K562 (cell line): Measurements from ENCODE around the gene TLNRD1. TPM values are rescaled to one million over a fixed set of nuclear protein-coding genes. Genes with fewer than 3 reads are reported as not detected.

ENCODE experiments used
- ATAC-seq: fragments of 200-7000 bp; cut with Tn5 transposase; 3 replicates; pipeline ENCODE4 v1.9.1; 2020; ENCODE audit warnings: moderate library complexity
- BruUV-seq: library from RNA; stranded (reverse); fragments of 400-500 nt; replicated peaks from 2 replicates; lab custom pipeline; 2021; lab: Mats Ljungman, UMichigan
- CTCF ChIA-PET: fragments of 300-600 bp; formaldehyde crosslinking; extraction: SDS; loops from one replicate; lab custom pipeline; 2021; ENCODE audit warnings: low intra/inter-chr PET ratio; lab: Yijun Ruan, JAX
- POLR2A ChIA-PET: fragments of 300-600, 350-650 bp; sonication (Branson Sonifier 250); formaldehyde crosslinking; extraction: SDS; loops from one replicate; lab custom pipeline; 2021; ENCODE audit warnings: antibody characterized with exemption, inconsistent platforms; lab: Yijun Ruan, JAX
- DNase-seq, 4 experiments: peaks; one replicate each; pipeline versions ENCODE4 v3.0.0 to v3.0.0-alpha.2; 2011 to 2018; ENCODE audit warnings: low spot score in 3 of 4, mixed read lengths in 3 of 4; ENCODE audit errors: extremely low read depth in 1 of 4
- FAIRE-seq: peaks from 2 replicates; lab custom pipeline; 2011; peaks lifted over from hg19 to GRCh38; lab: Jason Lieb, UNC
- H2AFZ ChIP-seq: 2 replicates; pipeline ENCODE4 v1.6.0; 2011; ENCODE audit warnings: low read depth, low read length, control low read depth, inconsistent platforms
- H3K27ac ChIP-seq: fragments of 200-600 bp; 3 replicates; pipeline ENCODE4 v1.8.0; 2011; ENCODE audit warnings: low read depth, mild to moderate bottlenecking, control low read depth, inconsistent platforms, low read length, moderate library complexity, mixed read lengths; ENCODE audit errors: extremely low read depth
- H3K27me3 ChIP-seq, 2 experiments: fragments of 300-600 bp in 1 of 2; 2 replicates in 1 of 2; 3 replicates in 1 of 2; pipeline versions ENCODE4 v1.6.0 to v1.8.0; 2011; ENCODE audit warnings: inconsistent platforms in 2 of 2, low read length in 2 of 2, mild to moderate bottlenecking in 1 of 2, mixed read lengths in 1 of 2, moderate library complexity in 1 of 2; ENCODE audit not compliant: control insufficient read depth in 2 of 2, insufficient read depth in 2 of 2
- H3K36me3 ChIP-seq: fragments of 300-600 bp; 3 replicates; pipeline ENCODE4 v1.8.0; 2011; ENCODE audit warnings: mild to moderate bottlenecking, low read length, inconsistent platforms; ENCODE audit not compliant: control insufficient read depth, insufficient read depth
- H3K4me1 ChIP-seq, 2 experiments: fragments of 200-600 bp in 1 of 2; replicated peaks in 1 of 2; 2 replicates in 1 of 2; 3 replicates in 1 of 2; pipeline versions ENCODE4 v1.5.1 to v1.8.0; 2011; ENCODE audit warnings: inconsistent platforms in 2 of 2, low read length in 2 of 2, mild to moderate bottlenecking in 1 of 2, mixed read lengths in 1 of 2, moderate library complexity in 1 of 2; ENCODE audit not compliant: control insufficient read depth in 2 of 2, insufficient read depth in 2 of 2
- H3K4me2 ChIP-seq: 2 replicates; pipeline ENCODE4 v1.6.1; 2011; ENCODE audit warnings: low read length, control low read depth, inconsistent platforms, mixed read lengths; ENCODE audit not compliant: insufficient read depth
- H3K4me3 ChIP-seq: fragments of 200-600 bp; sonication (generic), shearing (Covaris generic); 2 replicates; pipeline ENCODE4 v1.5.1; 2016; ENCODE audit warnings: control low read depth, inconsistent platforms
- H3K79me2 ChIP-seq: fragments of 200-600 bp; 3 replicates; pipeline ENCODE4 v1.8.0; 2011; ENCODE audit warnings: low read length, inconsistent platforms; ENCODE audit not compliant: control insufficient read depth, insufficient read depth
- H3K9ac ChIP-seq, 2 experiments: 2 replicates each; pipeline versions ENCODE4 v1.6.0 to v1.6.1; 2011; ENCODE audit warnings: low read depth in 2 of 2, low read length in 2 of 2, control low read depth in 1 of 2, inconsistent platforms in 1 of 2, mild to moderate bottlenecking in 1 of 2, mixed read lengths in 1 of 2; ENCODE audit not compliant: insufficient read depth in 1 of 2
- H3K9me1 ChIP-seq: one replicate; pipeline ENCODE4 v1.6.0; 2011; ENCODE audit warnings: inconsistent platforms, mild to moderate bottlenecking, low read length, moderate library complexity; ENCODE audit not compliant: control insufficient read depth, insufficient read depth
- H3K9me3 ChIP-seq: replicated peaks from 2 replicates; pipeline ENCODE4 v1.5.1; 2011; ENCODE audit warnings: low read depth, low read length, inconsistent platforms; ENCODE audit not compliant: control insufficient read depth, insufficient read depth
- H4K20me1 ChIP-seq: replicated peaks from 2 replicates; pipeline ENCODE4 v1.6.1; 2011; ENCODE audit warnings: low read length, inconsistent platforms, mixed read lengths; ENCODE audit not compliant: control insufficient read depth, insufficient read depth
- BRF1 ChIP-seq: IDR thresholded peaks from 3 replicates; pipeline ENCODE4 v1.6.1; 2011; ENCODE audit warnings: borderline replicate concordance, mild to moderate bottlenecking; ENCODE audit not compliant: insufficient read length; ENCODE audit errors: extremely low read depth
- CAMTA2 ChIP-seq: fragments of 250-450 bp; sonication (Bioruptor Pico); conservative IDR thresholded peaks from 2 replicates; pipeline ENCODE4 v1.5.1; 2022
- ID3 ChIP-seq, 2 experiments: fragments of 250-450 bp in 1 of 2; fragments of 450-650 bp in 1 of 2; sonication (Bioruptor Pico) in 1 of 2; IDR thresholded peaks; 2 replicates each; pipeline versions ENCODE4 v1.6.1 to v1.8.0; 2016 to 2021; ENCODE audit warnings: mild to moderate bottlenecking in 2 of 2, moderate library complexity in 2 of 2, missing compliant biosample characterization in 1 of 2, missing genetic modification characterization in 1 of 2
- JUND ChIP-seq, 2 experiments: IDR thresholded peaks; 2 replicates in 1 of 2; 3 replicates in 1 of 2; pipeline ENCODE4 v1.6.1; 2011; ENCODE audit warnings: borderline replicate concordance in 2 of 2, low read depth in 2 of 2, low read length in 2 of 2, improper control_type of control experiment in 1 of 2, missing biosample characterization in 1 of 2, missing genetic modification characterization in 1 of 2, missing genetic modification reagents in 1 of 2
- KLF16 ChIP-seq: IDR thresholded peaks from 2 replicates; pipeline ENCODE4 v1.6.1; 2016; ENCODE audit warnings: antibody characterized with exemption
- NR1H2 ChIP-seq: sonication (generic); formaldehyde crosslinking; IDR thresholded peaks from 2 replicates; pipeline ENCODE4 v1.4.0; 2020; ENCODE audit warnings: mild to moderate bottlenecking, missing genetic modification reagents
- RAD51 ChIP-seq: fragments of 450-650 bp; IDR thresholded peaks from 2 replicates; pipeline ENCODE4 v1.7.1; 2016; ENCODE audit warnings: low read depth, mild to moderate bottlenecking, borderline replicate concordance
- THAP7 ChIP-seq: fragments of 250-450 bp; sonication (Bioruptor Pico); IDR thresholded peaks from 2 replicates; pipeline ENCODE4 v1.5.0; 2021
- ZNF134 ChIP-seq: fragments of 250-450 bp; sonication (Bioruptor Pico); conservative IDR thresholded peaks from 2 replicates; pipeline ENCODE4 v1.4.0; 2020
- ZNF311 ChIP-seq: fragments of 250-450 bp; sonication (Bioruptor Pico); IDR thresholded peaks from 2 replicates; pipeline ENCODE4 v1.4.0; 2020; ENCODE audit warnings: mild to moderate bottlenecking, moderate library complexity
- ZNF431 ChIP-seq: sonication (generic); formaldehyde crosslinking; IDR thresholded peaks from 2 replicates; pipeline ENCODE4 v1.8.0; 2022; ENCODE audit warnings: mild to moderate bottlenecking, missing genetic modification reagents
- ZNF695 ChIP-seq: fragments of 450-650 bp; formaldehyde crosslinking; IDR thresholded peaks from 2 replicates; pipeline ENCODE4 v1.4.0; 2020; ENCODE audit warnings: mild to moderate bottlenecking, moderate library complexity
- WGBS: fragments of 100-300 bp; shearing (Covaris generic); methylation state at CpG from one replicate; pipeline ENCODE4 v1.1.6; 2016; ENCODE audit warnings: low coverage, mixed read lengths; ENCODE audit not compliant: insufficient coverage; ENCODE audit errors: missing lambda C conversion rate; 5-methylcytosine and 5-hydroxymethylcytosine counted together
- in situ Hi-C: fragments of 300-500 bp; cut with MboI; formaldehyde crosslinking; loops from 4 replicates; pipeline ENCODE4 v1.15.0; 2018; ENCODE audit warnings: inconsistent platforms, mixed read lengths
- intact Hi-C: fragments of 100-400 bp; cut with micrococcal nuclease; formaldehyde crosslinking; loops from 2 replicates; pipeline ENCODE4 v1.14.2; 2022
- polyA plus RNA-seq, 8 experiments: library from polyadenylated mRNA; depleted of rRNA in 4 of 8; stranded (reverse) in 5 of 8; unstranded in 3 of 8; fragments of >200 nt; fragmentation: Nextera tagmentation in 2 of 8; fragmentation: Illumina TruSeq in 1 of 8; extraction: Ambion mirVana in 2 of 8; extraction: Trizol in 1 of 8; gene quantifications; 2 replicates each; pipeline versions ENCODE4 v1.2.1 to v1.2.3, GENCODE V29; 2011 to 2014; ENCODE audit warnings: inconsistent platforms in 1 of 8, missing spikeins in 1 of 8
- total RNA-seq, 7 experiments: library from RNA; depleted of rRNA in 6 of 7; stranded (reverse); fragments of >200 nt in 6 of 7; fragmentation: Illumina TruSeq in 2 of 7; extraction: Trizol in 2 of 7; gene quantifications; 2 replicates each; pipeline versions ENCODE4 v1.2.1 to v1.2.3, GENCODE V29; 2011 to 2021; ENCODE audit warnings: low replicate concordance in 1 of 7
- TF ChIP-seq, protein P1 (sequence below): fragments of 450-650 bp; formaldehyde crosslinking; IDR thresholded peaks from 2 replicates; pipeline ENCODE4 v1.4.0; 2022; ENCODE audit warnings: mild to moderate bottlenecking, moderate library complexity
- TF ChIP-seq, protein P2 (sequence below): fragments of 250-450 bp; sonication (Bioruptor Pico); IDR thresholded peaks from 2 replicates; pipeline ENCODE4 v1.5.0; 2021; ENCODE audit warnings: mild to moderate bottlenecking, borderline replicate concordance
- TF ChIP-seq, protein P3 (sequence below): sonication (generic); formaldehyde crosslinking; IDR thresholded peaks from 2 replicates; pipeline ENCODE4 v1.8.0; 2022; ENCODE audit warnings: mild to moderate bottlenecking, missing genetic modification reagents

TLNRD1 gene
- total and polyA plus RNA-seq, 9 of the 15 experiments (the other 6 are each of a cell fraction or from before 2014, with no cell fraction given): 1.1 to 33.1 (median 5.7) TPM

GRCh38 chr15:80990955-80991354 is 9.8 kb upstream of the TLNRD1 start:
- ATAC-seq (no peak), FAIRE-seq (no peak), DNase-seq (no peak)
- H3K27ac ChIP-seq: peak overlapping the region; percentile 23; the same call in 1 of the 3 replicates
- 37% methylated on average over 1 of the region's 1 CpG for WGBS
- POLR2A ChIA-PET: interaction anchor here (1.4 kb wide), 1 partner anchor 275 kb away, joined by 5 read pairs; no protein-coding TSS in a partner anchor
- no peaks in the 10 kb centered on the region for H3K27me3 ChIP-seq
- H3K4me2 ChIP-seq: peak overlapping the region; percentile 74
- no peak for TF ChIP-seq CAMTA2
- no peak for TF ChIP-seq JUND (IDR thresholded peaks at IDR 0.05; ENCODE audit: borderline replicate concordance, low read depth, low read length)
- TF ChIP-seq JUND (tag; IDR thresholded peaks at IDR 0.05; ENCODE audit: borderline replicate concordance, low read depth, low read length): no peak
- TF ChIP-seq, protein P1, sequence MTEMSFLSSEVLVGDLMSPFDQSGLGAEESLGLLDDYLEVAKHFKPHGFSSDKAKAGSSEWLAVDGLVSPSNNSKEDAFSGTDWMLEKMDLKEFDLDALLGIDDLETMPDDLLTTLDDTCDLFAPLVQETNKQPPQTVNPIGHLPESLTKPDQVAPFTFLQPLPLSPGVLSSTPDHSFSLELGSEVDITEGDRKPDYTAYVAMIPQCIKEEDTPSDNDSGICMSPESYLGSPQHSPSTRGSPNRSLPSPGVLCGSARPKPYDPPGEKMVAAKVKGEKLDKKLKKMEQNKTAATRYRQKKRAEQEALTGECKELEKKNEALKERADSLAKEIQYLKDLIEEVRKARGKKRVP (CRISPR knock-in tag): no peak
- no peak for TF ChIP-seq KLF16
- no peak for TF ChIP-seq ZNF134 (CRISPR knock-in tag)
- no peak for TF ChIP-seq RAD51
- TF ChIP-seq, protein P2, sequence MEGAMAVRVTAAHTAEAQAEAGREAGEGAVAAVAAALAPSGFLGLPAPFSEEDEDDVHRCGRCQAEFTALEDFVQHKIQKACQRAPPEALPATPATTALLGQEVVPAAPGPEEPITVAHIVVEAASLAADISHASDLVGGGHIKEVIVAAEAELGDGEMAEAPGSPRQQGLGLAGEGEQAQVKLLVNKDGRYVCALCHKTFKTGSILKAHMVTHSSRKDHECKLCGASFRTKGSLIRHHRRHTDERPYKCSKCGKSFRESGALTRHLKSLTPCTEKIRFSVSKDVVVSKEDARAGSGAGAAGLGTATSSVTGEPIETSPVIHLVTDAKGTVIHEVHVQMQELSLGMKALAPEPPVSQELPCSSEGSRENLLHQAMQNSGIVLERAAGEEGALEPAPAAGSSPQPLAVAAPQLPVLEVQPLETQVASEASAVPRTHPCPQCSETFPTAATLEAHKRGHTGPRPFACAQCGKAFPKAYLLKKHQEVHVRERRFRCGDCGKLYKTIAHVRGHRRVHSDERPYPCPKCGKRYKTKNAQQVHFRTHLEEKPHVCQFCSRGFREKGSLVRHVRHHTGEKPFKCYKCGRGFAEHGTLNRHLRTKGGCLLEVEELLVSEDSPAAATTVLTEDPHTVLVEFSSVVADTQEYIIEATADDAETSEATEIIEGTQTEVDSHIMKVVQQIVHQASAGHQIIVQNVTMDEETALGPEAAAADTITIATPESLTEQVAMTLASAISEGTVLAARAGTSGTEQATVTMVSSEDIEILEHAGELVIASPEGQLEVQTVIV (CRISPR knock-in tag): no peak
- TF ChIP-seq, protein P3, sequence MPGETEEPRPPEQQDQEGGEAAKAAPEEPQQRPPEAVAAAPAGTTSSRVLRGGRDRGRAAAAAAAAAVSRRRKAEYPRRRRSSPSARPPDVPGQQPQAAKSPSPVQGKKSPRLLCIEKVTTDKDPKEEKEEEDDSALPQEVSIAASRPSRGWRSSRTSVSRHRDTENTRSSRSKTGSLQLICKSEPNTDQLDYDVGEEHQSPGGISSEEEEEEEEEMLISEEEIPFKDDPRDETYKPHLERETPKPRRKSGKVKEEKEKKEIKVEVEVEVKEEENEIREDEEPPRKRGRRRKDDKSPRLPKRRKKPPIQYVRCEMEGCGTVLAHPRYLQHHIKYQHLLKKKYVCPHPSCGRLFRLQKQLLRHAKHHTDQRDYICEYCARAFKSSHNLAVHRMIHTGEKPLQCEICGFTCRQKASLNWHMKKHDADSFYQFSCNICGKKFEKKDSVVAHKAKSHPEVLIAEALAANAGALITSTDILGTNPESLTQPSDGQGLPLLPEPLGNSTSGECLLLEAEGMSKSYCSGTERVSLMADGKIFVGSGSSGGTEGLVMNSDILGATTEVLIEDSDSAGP (CRISPR knock-in tag): no peak
- no peak for TF ChIP-seq ID3 (CRISPR knock-in tag; IDR thresholded peaks at IDR 0.05)
- TF ChIP-seq ID3 (tag; IDR thresholded peaks at IDR 0.05): no peak
- TF ChIP-seq THAP7: no peak
- TF ChIP-seq BRF1: no peak
- TF ChIP-seq ZNF431: no peak
- TF ChIP-seq ZNF695 (CRISPR knock-in tag): no peak
- TF ChIP-seq ZNF311 (CRISPR knock-in tag): no peak
- no peak for TF ChIP-seq NR1H2 (CRISPR knock-in tag)
- intact Hi-C loops: loop anchor here (1.0 kb wide), 1 partner anchor 14 kb away; no protein-coding TSS in a partner anchor
- in situ Hi-C loops: no loop called here
- no TSS peak for BruUV-seq
- no peak overlapping the region for H3K4me3 ChIP-seq
- peaks cover 16% of the 10 kb centered on the region; the same call in 1 of the 3 replicates for H3K36me3 ChIP-seq
- peaks cover 7% of the 10 kb centered on the region for H4K20me1 ChIP-seq
- H3K9me1 ChIP-seq: no peaks in the 10 kb centered on the region
- peak overlapping the region; percentile 87 for H2AFZ ChIP-seq
- H3K4me1 ChIP-seq: peaks cover 6 to 34% of the 10 kb centered on the region in 2 experiments
- peaks cover 36% of the 10 kb centered on the region for H3K79me2 ChIP-seq
- CTCF ChIA-PET: no interaction called here
- no peaks in the 10 kb centered on the region for H3K9me3 ChIP-seq
- peak overlapping the region in 1 of 2 experiments; percentile 69; a peak in 1 of 4 replicates for H3K9ac ChIP-seq
